ENCODE results near the gene CECR2. TPM values are rescaled to one million over a fixed set of nuclear protein-coding genes. Genes with fewer than 3 reads are reported as not detected.

Gene CECR2
- total and polyA plus RNA-seq, 2 of the 8 experiments (the other 6 are each of a cell fraction or from before 2014, with no cell fraction given): 18.3 to 123 TPM

GRCh38 chr22:17396516-17396915 lies 27.3 kb downstream of the CECR2 start:
- no peak overlapping the region for H3K56ac ChIP-seq (replicated peaks; ENCODE audit: insufficient read length, low read depth, low read length)
- H3K4me1 ChIP-seq (replicated peaks in 1 of 4; ENCODE audit: control insufficient read depth in 3 of 4, insufficient read depth in 4 of 4, low read length in 3 of 4): peaks cover 2 to 8% (median 5%) of the 10 kb centered on the region in 4 experiments; a peak in 3 of 7 replicates
- H2BK20ac ChIP-seq (ENCODE audit: low read length): no peak overlapping the region
- H3K4me2 ChIP-seq (ENCODE audit: insufficient read depth in 1 of 2, low read depth in 2 of 2, low read length in 2 of 2): no peak overlapping the region
- DNase-seq (ENCODE audit: low read depth in 1 of 2, low spot score in 2 of 2): no peak
- H3K4ac ChIP-seq (replicated peaks; ENCODE audit: insufficient read length, low read depth, low read length): no peak overlapping the region
- H4K8ac ChIP-seq (ENCODE audit: extremely low read depth, insufficient read depth, low read length): no peak overlapping the region
- H3K14ac ChIP-seq (ENCODE audit: insufficient read length): no peak overlapping the region
- H2BK120ac ChIP-seq (replicated peaks; ENCODE audit: low read depth, low read length): no peak overlapping the region
- POLR2A ChIA-PET (ENCODE audit: partially characterized antibody): interaction anchor here (0.6 to 1.6 kb wide), 3 partner anchors 12 to 150 kb away, joined by 3 read pairs; no protein-coding TSS in a partner anchor
- CTCF ChIA-PET (ENCODE audit: partially characterized antibody): interaction anchor here (1.0 to 1.6 kb wide), 3 partner anchors 9 to 36 kb away, joined by 3 read pairs; no protein-coding TSS in a partner anchor
- H3K36me3 ChIP-seq (ENCODE audit: control insufficient read depth in 2 of 4, insufficient read depth in 4 of 4, low read length in 3 of 4): peaks cover 0 to 6% (median 0%) of the 10 kb centered on the region in 4 experiments; a peak in 1 of 8 replicates
- no peaks in the 10 kb centered on the region for H3K9me3 ChIP-seq (ENCODE audit: insufficient read depth in 2 of 2, low read depth in 1 of 2, low read length in 1 of 2)
- H4K91ac ChIP-seq (replicated peaks; ENCODE audit: insufficient read length, low read length): no peak overlapping the region
- no peak overlapping the region for H2AK5ac ChIP-seq (ENCODE audit: low read depth, low read length)
- no peak overlapping the region for H2BK12ac ChIP-seq (ENCODE audit: low read depth, low read length)
- peaks cover 2% of the 10 kb centered on the region for H3K79me1 ChIP-seq (ENCODE audit: low read depth, low read length)
- no peak overlapping the region for H2AFZ ChIP-seq (ENCODE audit: low read length)
- H2BK15ac ChIP-seq (ENCODE audit: low read length): no peak overlapping the region
- no peak overlapping the region for H3K9ac ChIP-seq (replicated peaks in 1 of 4; ENCODE audit: extremely low read depth in 1 of 4, low read depth in 3 of 4, low read length in 3 of 4)
- WGBS, 2 experiments (ENCODE audit: extremely low coverage in 1 of 2, insufficient coverage in 1 of 2, insufficient read length in 1 of 2, insufficient replicate concordance in 2 of 2, low coverage in 1 of 2, low lambda C conversion rate in 2 of 2, missing lambda C conversion rate in 1 of 2): 91% methylated on average over 3 of the region's 3 CpGs; no CpG with 5 or more reads in 1 of the 2 experiments
- peaks cover 26 to 44% of the 10 kb centered on the region in 2 experiments for H4K20me1 ChIP-seq (replicated peaks in 1 of 2; ENCODE audit: control insufficient read depth in 1 of 2, insufficient read depth in 2 of 2, low read length in 2 of 2)
- H4K5ac ChIP-seq (ENCODE audit: insufficient read length, low read depth, low read length): no peak overlapping the region
- H3K27ac ChIP-seq (ENCODE audit: low read depth, low read length): no peak overlapping the region
- H2BK5ac ChIP-seq (ENCODE audit: low read depth, low read length): no peak overlapping the region
- FAIRE-seq: no peak
- H3K23ac ChIP-seq (ENCODE audit: insufficient read length): no peak overlapping the region
- peaks cover 68 to 100% of the 10 kb centered on the region in 2 experiments for H3K79me2 ChIP-seq (ENCODE audit: control insufficient read depth in 1 of 2, insufficient read depth in 2 of 2, low read length in 2 of 2)
- no peaks in the 10 kb centered on the region for H3K27me3 ChIP-seq (replicated peaks in 1 of 4; ENCODE audit: control insufficient read depth in 3 of 4, extremely low read depth in 1 of 4, insufficient read depth in 3 of 4, low read length in 3 of 4)
- H3K23me2 ChIP-seq (ENCODE audit: low read depth, low read length): no peaks in the 10 kb centered on the region; the same call in 1 of the 2 replicates
- H3K4me3 ChIP-seq (ENCODE audit: extremely low read depth in 1 of 4, insufficient read depth in 2 of 4, low read depth in 3 of 4, low read length in 4 of 4): no peak overlapping the region
- H3K18ac ChIP-seq (ENCODE audit: extremely low read depth, low read length): no peak overlapping the region
- TF ChIP-seq GABPA (IDR thresholded peaks at IDR 0.05; ENCODE audit: borderline replicate concordance, insufficient read depth, low read length) (no peak), YY1 (IDR thresholded peaks at IDR 0.05; ENCODE audit: low read depth, low read length) (no peak), EP300 (IDR thresholded peaks at IDR 0.05; ENCODE audit: borderline replicate concordance in 1 of 2, low read depth in 2 of 2, low read length in 2 of 2) (no peak), SIX5 (IDR thresholded peaks at IDR 0.05; ENCODE audit: low read depth, low read length) (no peak), PHF8 (conservative IDR thresholded peaks at IDR 0.05; ENCODE audit: low read depth, low read length) (no peak), JUN (IDR thresholded peaks at IDR 0.05; ENCODE audit: low read depth, low read length) (no peak), KDM4A (IDR thresholded peaks at IDR 0.05; ENCODE audit: low read depth, low read length, severe bottlenecking) (no peak), POLR2AphosphoS5 (IDR thresholded peaks at IDR 0.05; ENCODE audit: low read depth, low read length) (no peak)
